Bronchial epithelial cell (primary cell): ENCODE measurements around the gene TAOK2. TPM values are rescaled to one million over a fixed set of nuclear protein-coding genes. Genes with fewer than 3 reads are reported as not detected.
A peak's percentile ranks its signal among the peaks of the same experiment; 100 is the strongest.

Experiments
- DNase-seq: peaks from one replicate; pipeline ENCODE4 v3.0.0-alpha.2; 2010; ENCODE audit warnings: low read depth
- FAIRE-seq: peaks from 2 replicates; lab custom pipeline; 2011; peaks lifted over from hg19 to GRCh38; lab: Jason Lieb, UNC
- H3K27me3 ChIP-seq: 2 replicates; pipeline ENCODE4 v1.5.1; 2011; ENCODE audit warnings: low read length; ENCODE audit not compliant: control insufficient read depth, insufficient read depth
- H3K36me3 ChIP-seq: 2 replicates; pipeline ENCODE4 v1.5.1; 2011; ENCODE audit warnings: low read length; ENCODE audit not compliant: control insufficient read depth, insufficient read depth
- H3K4me3 ChIP-seq: 2 replicates; pipeline ENCODE4 v1.5.1; 2011; ENCODE audit warnings: mild to moderate bottlenecking, low read depth, low read length, control low read depth
- total RNA-seq: library from RNA; depleted of rRNA; stranded (reverse); fragments of >200 nt; gene quantifications from 2 replicates; pipeline ENCODE4 v1.2.1, GENCODE V29; 2014
- TF ChIP-seq, protein P1 (sequence below): IDR thresholded peaks from 2 replicates; pipeline ENCODE4 v1.5.1; 2011; ENCODE audit warnings: mild to moderate bottlenecking, moderate library complexity, low read length, control low read depth, inconsistent platforms; ENCODE audit not compliant: insufficient read depth, severe bottlenecking

The TAOK2 gene
- total RNA-seq, 1 donor from 2014 or later, result 24.7 TPM

DNA sequence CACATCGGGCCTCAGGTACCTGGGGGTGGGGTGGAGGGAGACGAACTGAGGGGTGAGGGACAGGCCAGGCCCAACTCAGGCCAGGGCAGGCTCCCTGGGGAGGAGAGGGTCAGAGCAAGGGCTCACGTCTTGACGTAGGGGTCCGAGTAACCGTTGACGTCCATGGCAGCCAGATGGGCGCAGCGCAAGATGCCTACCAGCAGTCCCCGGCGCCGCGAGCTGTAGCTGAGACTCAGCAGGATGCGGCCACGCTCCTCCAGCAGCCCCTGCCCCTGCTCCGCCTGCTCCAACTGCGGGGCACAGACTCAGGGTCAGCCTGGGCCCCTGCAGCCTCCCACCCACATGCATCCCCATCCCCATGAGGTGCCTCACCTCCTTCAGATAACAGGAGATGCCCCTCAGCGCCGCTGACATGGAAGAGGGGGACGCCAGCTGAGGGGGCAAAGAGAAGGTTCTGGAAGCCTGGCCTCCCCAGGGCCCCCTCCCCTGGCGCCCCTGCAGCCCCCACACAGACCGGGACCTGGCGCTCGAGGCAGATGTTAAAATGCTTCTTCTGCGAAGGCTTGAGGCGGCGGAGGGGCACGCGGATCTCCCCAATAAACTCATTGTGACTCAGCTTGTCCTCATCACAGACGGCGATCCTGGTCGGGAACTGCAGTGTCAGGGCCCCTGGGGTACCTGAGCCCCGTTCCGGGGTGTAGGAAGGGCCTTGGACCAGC lies 33.1 kb downstream of the TAOK2 start:
- TF ChIP-seq, protein P1, sequence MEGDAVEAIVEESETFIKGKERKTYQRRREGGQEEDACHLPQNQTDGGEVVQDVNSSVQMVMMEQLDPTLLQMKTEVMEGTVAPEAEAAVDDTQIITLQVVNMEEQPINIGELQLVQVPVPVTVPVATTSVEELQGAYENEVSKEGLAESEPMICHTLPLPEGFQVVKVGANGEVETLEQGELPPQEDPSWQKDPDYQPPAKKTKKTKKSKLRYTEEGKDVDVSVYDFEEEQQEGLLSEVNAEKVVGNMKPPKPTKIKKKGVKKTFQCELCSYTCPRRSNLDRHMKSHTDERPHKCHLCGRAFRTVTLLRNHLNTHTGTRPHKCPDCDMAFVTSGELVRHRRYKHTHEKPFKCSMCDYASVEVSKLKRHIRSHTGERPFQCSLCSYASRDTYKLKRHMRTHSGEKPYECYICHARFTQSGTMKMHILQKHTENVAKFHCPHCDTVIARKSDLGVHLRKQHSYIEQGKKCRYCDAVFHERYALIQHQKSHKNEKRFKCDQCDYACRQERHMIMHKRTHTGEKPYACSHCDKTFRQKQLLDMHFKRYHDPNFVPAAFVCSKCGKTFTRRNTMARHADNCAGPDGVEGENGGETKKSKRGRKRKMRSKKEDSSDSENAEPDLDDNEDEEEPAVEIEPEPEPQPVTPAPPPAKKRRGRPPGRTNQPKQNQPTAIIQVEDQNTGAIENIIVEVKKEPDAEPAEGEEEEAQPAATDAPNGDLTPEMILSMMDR, result no peak
- no peak for FAIRE-seq

GRCh38 chr16:30007378-30007895 lies 33.8 kb downstream of the TAOK2 start:
- Histone ChIP-seq H3K27me3 (peaks cover 15% of the 10 kb centered on the region), H3K4me3 (no peak overlapping the region), H3K36me3 (no peaks in the 10 kb centered on the region)
- DNase-seq (no peak), FAIRE-seq (no peak)
- TF ChIP-seq, protein P1, result no peak

More for the DNA sequence above, 33.1 kb downstream of the TAOK2 start:
- Histone ChIP-seq H3K36me3 (no peaks in the 10 kb centered on the region), H3K27me3 (peaks cover 15% of the 10 kb centered on the region), H3K4me3 (no peak overlapping the region)
- no peak for DNase-seq

DNA sequence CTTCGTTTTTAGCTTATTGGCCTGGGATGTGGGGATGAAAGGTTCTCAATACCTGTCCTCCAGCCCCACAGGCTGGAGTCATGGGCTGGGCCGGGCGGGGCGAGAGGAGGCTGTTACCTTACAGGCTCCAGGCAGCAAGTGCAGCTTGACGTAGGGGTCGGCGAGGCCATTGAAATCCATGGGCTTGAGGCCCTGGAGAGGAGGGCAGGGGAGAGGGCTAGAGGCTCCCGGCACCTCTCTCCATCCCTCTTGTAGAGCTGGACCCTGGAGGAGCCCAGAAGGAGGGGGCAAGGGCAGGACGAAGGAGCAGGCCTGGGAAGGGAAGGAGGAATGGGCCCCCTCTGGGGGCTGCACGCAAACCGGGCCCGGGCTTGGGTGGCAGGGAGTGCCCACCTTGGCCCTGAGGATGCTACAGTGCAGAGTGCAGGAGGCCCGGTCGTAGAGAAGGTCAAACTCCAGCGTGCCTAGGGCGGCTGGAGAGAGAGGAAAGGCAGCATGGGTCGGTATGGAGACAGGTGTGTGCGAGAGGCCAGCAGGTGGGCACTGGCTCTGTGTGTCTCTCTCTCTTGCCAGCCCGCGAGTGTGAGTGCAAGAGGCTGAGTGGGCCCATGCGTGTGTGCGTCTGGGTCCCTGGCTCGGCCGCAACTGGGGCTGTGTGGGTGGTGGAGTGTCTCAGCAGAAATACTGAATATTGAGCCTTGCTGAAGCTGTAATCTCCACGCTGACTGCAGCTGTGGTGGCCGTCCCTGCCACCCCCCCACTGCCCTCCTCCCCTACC lies 35.6 kb downstream of the TAOK2 start:
- DNase-seq (no peak), FAIRE-seq (no peak)
- TF ChIP-seq, protein P1, result no peak
- Histone ChIP-seq H3K4me3 (no peak overlapping the region), H3K36me3 (no peaks in the 10 kb centered on the region), H3K27me3 (peaks cover 15% of the 10 kb centered on the region)

DNA sequence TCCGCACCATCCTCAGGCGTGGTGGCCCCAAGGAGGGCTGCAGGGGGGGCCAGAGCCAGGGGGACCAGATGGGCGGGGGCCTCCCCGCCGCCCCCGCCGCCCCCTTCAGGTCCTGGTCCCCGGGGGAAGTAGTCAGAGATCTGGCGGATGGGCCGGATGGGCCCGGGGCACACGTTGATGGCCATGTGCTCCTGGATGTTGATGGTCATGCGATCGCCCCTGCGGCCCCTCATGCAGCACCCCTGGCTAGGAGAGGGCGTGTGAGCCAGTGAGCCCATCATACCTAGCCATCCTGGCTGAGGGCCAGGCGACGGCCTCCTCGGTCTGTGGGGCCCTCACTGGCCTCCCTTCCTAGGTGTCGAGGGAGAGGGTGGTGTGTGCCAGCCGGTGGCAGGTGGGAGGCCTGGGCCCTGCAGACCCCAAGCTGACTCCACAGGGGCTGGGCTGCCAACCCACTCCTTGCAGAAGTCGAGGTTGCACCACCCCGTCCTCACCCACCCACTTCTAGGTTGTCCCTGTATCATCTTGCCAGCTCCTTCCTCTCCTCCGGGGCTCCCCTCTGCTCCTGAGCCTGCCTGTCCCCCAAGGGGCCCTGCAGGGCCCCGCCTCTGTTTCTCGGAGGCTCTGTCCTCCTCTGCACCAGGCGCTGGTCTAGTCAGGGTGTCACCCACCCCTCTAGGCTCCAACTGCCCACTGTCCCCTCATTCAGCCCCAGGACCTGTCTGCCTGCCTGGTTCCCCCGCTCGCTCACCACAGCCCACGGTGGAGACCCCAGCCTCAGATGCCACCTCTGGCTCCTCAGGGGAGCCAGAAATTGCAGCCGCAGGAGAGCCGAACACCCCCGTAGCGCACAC lies 36.5 kb downstream of the TAOK2 start:
- FAIRE-seq (no peak), DNase-seq (no peak)
- H3K4me3 ChIP-seq, result no peak overlapping the region
- H3K36me3 ChIP-seq, result no peaks in the 10 kb centered on the region
- peaks cover 15% of the 10 kb centered on the region for H3K27me3 ChIP-seq
- TF ChIP-seq, protein P1, result no peak

DNA sequence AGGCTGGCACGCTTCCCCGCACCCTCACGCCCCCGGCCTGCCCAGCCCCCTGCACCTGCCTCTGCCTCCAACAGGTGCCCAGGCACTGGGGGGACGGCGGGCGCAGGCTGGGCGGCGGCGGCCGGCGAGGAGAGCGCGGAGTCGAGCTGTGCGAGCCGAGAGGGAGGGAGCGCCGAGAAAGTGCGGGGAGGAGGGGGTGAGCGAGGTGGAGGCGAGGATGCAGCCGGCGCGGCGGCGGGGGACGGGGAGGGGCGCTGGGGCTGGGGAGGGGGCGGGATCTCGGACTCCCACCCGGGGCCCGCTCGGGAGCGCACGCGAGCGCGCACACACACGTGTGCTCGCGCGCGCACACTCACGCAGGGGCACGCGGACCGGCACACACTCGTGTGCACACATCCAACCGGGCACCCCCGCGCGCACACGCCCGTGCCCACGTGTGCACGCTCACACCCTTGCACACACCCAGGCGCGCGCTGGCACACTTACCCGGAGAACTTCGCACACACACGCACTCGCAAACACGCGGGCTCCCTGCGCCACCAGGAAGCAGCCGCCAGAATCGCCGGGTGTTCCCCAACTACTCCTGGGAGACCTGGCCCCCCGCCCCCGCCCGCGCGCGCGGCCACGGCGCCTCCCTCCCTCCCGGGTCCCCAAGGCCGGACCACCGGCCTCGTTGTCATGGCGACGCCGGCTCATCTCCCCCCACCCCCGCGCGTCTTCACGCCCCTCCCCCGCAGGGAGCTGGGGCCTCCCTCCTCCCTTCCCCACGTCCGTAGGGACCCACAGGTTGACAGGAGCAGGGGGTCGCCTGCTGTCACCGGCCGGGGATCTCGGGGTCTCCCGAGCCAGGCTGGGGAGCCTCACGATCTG lies 37.4 kb downstream of the TAOK2 start, which contains the start of gene DOC2A:
TSS of gene DOC2A (minus strand) at position 184 of the 870 bp plus-strand sequence. CDS start 805 bp downstream, outside the sequence.
- Histone ChIP-seq H3K27me3 (peaks cover 15% of the 10 kb centered on the region), H3K4me3 (peak within 1 kb of the TSS; percentile 30), H3K36me3 (no peaks in the 10 kb centered on the region)
- FAIRE-seq (no peak), DNase-seq (no peak)
- TF ChIP-seq, protein P1, result no peak
